ENCODE data around the gene MS4A13. TPM values are rescaled to one million over a fixed set of nuclear protein-coding genes. Genes with fewer than 3 reads are reported as not detected.
"Not testable (repeated sequence)": the region's sequence is repeated elsewhere in the genome, so short reads cannot be mapped to it uniquely, and the experiment has no call there.

MS4A13 gene
- total and polyA plus RNA-seq, 4 donors = not detected

DNA sequence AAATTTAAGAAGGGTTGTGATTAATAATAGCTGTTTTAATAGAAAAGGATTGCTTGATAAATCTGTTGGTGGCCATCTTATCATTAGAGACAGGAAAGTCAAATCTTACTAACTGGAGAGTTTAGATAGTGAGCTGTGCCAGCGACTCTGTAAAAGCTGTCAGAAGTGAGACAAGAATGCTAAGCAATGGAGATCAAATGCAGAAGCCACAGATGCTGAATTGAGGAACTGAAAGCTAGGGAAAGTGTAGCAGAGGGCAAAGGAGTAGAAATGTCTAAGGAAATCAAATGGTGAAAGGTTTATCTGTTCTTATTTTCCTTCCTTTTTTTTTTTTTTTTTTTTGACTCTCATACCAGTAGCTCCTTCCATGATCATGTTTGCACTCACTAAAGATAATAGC lies 13.7 kb downstream of the MS4A13 start:
- peaks cover 0 to 5% (median 0%) of the 10 kb centered on the region in 4 donors for H3K9me3 ChIP-seq (ENCODE audit: control insufficient read depth in 4 of 4, low read length in 3 of 4)
- TF ChIP-seq, protein P1, sequence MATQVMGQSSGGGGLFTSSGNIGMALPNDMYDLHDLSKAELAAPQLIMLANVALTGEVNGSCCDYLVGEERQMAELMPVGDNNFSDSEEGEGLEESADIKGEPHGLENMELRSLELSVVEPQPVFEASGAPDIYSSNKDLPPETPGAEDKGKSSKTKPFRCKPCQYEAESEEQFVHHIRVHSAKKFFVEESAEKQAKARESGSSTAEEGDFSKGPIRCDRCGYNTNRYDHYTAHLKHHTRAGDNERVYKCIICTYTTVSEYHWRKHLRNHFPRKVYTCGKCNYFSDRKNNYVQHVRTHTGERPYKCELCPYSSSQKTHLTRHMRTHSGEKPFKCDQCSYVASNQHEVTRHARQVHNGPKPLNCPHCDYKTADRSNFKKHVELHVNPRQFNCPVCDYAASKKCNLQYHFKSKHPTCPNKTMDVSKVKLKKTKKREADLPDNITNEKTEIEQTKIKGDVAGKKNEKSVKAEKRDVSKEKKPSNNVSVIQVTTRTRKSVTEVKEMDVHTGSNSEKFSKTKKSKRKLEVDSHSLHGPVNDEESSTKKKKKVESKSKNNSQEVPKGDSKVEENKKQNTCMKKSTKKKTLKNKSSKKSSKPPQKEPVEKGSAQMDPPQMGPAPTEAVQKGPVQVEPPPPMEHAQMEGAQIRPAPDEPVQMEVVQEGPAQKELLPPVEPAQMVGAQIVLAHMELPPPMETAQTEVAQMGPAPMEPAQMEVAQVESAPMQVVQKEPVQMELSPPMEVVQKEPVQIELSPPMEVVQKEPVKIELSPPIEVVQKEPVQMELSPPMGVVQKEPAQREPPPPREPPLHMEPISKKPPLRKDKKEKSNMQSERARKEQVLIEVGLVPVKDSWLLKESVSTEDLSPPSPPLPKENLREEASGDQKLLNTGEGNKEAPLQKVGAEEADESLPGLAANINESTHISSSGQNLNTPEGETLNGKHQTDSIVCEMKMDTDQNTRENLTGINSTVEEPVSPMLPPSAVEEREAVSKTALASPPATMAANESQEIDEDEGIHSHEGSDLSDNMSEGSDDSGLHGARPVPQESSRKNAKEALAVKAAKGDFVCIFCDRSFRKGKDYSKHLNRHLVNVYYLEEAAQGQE (IDR thresholded peaks at IDR 0.05) = no peak
- TF ChIP-seq HNF4A (conservative IDR thresholded peaks at IDR 0.05) = no peak
- no peak for TF ChIP-seq RXRA (IDR thresholded peaks at IDR 0.05)
- TF ChIP-seq RAD21 (IDR thresholded peaks at IDR 0.05) = no peak
- TF ChIP-seq, protein P2, sequence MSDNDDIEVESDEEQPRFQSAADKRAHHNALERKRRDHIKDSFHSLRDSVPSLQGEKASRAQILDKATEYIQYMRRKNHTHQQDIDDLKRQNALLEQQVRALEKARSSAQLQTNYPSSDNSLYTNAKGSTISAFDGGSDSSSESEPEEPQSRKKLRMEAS (IDR thresholded peaks at IDR 0.05) = no peak
- no peak for TF ChIP-seq EGR1 (IDR thresholded peaks at IDR 0.05; ENCODE audit: low read depth in 2 of 2)
- no peak for TF ChIP-seq JUND (IDR thresholded peaks at IDR 0.05)

DNA sequence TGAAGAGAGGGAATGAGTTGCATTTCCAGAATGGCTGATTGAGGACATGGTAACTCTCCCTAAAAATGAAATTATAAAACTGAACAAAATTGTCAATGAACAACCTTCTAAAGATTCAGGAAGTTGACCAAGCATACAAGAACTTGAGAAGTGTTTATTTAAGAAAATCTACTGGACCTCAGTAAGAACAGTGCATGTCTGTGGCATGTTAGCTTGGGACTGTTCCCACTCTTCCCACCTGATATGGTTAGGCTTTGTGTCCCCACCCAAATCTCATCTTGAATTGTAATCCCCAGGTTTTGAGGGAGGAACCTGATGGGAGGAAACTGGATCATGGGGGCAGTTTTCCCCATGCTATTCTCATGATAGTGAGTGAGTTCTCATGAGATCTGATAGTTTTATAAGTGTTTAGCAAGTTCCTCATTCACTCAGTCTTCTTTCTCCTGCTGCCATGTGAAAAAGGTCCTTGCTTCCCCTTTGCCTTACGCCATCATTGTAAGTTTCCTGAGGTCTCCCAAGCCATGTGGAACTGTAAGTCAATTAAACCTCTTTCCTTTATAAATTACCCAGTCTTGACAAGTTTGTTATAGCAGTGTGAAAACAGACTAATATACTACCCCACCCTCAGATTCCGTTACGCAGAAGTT lies 15.4 kb downstream of the MS4A13 start:
- 87% methylated on average over 3 of the region's 3 CpGs for WGBS
- no peak for TF ChIP-seq YY1 (IDR thresholded peaks at IDR 0.05)

More for the DNA sequence above, 13.7 kb downstream of the MS4A13 start:
- Histone ChIP-seq H3K4me1 (ENCODE audit: control insufficient read depth in 4 of 4, insufficient read depth in 4 of 4, low read length in 3 of 4) (no peaks in the 10 kb centered on the region), H3K9ac (ENCODE audit: low read depth in 1 of 2, low read length in 2 of 2) (no peak overlapping the region), H3K27ac (ENCODE audit: low read depth in 1 of 2, low read length in 2 of 2) (no peak overlapping the region), H3K27me3 (ENCODE audit: control insufficient read depth in 4 of 4, insufficient read depth in 4 of 4, low read length in 3 of 4) (no peaks in the 10 kb centered on the region), H3K4me3 (ENCODE audit: low read depth in 1 of 3, low read length in 3 of 3) (no peak overlapping the region), H3K36me3 (ENCODE audit: control insufficient read depth in 4 of 4, insufficient read depth in 3 of 4, low read depth in 1 of 4, low read length in 3 of 4) (no peaks in the 10 kb centered on the region)
- whole genome bisulfite sequencing = 21% methylated on average over 1 of the region's 1 CpG
- DNase-seq (ENCODE audit: low spot score) = no peak

DNA sequence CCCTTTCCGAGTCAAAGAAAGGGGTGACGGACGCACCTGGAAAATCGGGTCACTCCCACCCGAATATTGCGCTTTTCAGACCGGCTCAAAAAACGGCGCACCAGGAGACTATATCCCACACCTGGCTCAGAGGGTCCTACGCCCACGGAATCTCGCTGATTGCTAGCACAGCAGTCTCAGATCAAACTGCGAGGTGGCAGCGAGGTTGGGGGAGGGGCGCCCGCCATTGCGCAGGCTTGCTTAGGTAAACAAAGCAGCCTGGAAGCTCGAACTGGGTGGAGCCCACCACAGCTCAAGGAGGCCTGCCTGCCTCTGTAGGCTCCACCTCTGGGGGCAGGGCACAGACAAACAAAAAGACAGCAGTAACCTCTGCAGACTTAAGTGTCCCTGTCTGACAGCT lies 17.2 kb downstream of the MS4A13 start:
- DNase-seq (ENCODE audit: low spot score); H3K9me3 ChIP-seq (ENCODE audit: control insufficient read depth in 4 of 4, low read length in 3 of 4); H3K4me3 ChIP-seq (ENCODE audit: low read depth in 1 of 3, low read length in 3 of 3); H3K27me3 ChIP-seq (ENCODE audit: control insufficient read depth in 4 of 4, insufficient read depth in 4 of 4, low read length in 3 of 4); H3K9ac ChIP-seq (ENCODE audit: low read depth in 1 of 2, low read length in 2 of 2); H3K36me3 ChIP-seq (ENCODE audit: control insufficient read depth in 4 of 4, insufficient read depth in 3 of 4, low read depth in 1 of 4, low read length in 3 of 4); H3K27ac ChIP-seq (ENCODE audit: low read depth in 1 of 2, low read length in 2 of 2); H3K4me1 ChIP-seq (ENCODE audit: control insufficient read depth in 4 of 4, insufficient read depth in 4 of 4, low read length in 3 of 4): not testable (repeated sequence)
- WGBS = 88% methylated on average over 18 of the region's 18 CpGs

More for the DNA sequence above, 15.4 kb downstream of the MS4A13 start:
- H3K4me3 ChIP-seq (ENCODE audit: low read depth in 1 of 3, low read length in 3 of 3) = no peak overlapping the region
- H3K27me3 ChIP-seq (ENCODE audit: control insufficient read depth in 4 of 4, insufficient read depth in 4 of 4, low read length in 3 of 4) = no peaks in the 10 kb centered on the region
- H3K36me3 ChIP-seq (ENCODE audit: control insufficient read depth in 4 of 4, insufficient read depth in 3 of 4, low read depth in 1 of 4, low read length in 3 of 4) = no peaks in the 10 kb centered on the region
- no peak overlapping the region for H3K9ac ChIP-seq (ENCODE audit: low read depth in 1 of 2, low read length in 2 of 2)
- H3K4me1 ChIP-seq (ENCODE audit: control insufficient read depth in 4 of 4, insufficient read depth in 4 of 4, low read length in 3 of 4) = no peaks in the 10 kb centered on the region
- no peak for DNase-seq (ENCODE audit: low spot score)
- no peak overlapping the region for H3K27ac ChIP-seq (ENCODE audit: low read depth in 1 of 2, low read length in 2 of 2)
- H3K9me3 ChIP-seq (ENCODE audit: control insufficient read depth in 4 of 4, low read length in 3 of 4) = peaks cover 0 to 5% (median 0%) of the 10 kb centered on the region in 4 donors

DNA sequence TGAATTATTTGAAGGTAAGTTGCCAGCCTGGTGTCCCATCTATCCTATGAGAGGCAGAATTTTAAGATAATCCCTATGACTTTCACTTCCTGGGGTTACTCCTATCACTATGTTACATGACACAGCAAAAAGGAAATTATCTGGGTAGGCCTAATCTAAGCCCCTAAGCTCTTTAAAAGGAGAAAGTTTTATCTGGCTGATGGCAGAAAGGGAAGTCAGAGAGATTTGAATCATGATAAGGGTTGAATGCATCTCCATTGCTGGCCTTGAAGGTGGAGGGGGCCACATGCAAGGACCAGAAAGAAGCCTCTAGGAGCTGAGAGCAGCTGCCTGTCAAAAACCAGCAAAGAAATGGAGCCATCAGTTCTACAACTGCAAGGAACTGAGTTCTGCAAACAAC lies 23.4 kb downstream of the MS4A13 start:
- not testable (repeated sequence) for H3K27me3 ChIP-seq (ENCODE audit: control insufficient read depth in 4 of 4, insufficient read depth in 4 of 4, low read length in 3 of 4); H3K4me3 ChIP-seq (ENCODE audit: low read depth in 1 of 3, low read length in 3 of 3); H3K4me1 ChIP-seq (ENCODE audit: control insufficient read depth in 4 of 4, insufficient read depth in 4 of 4, low read length in 3 of 4); H3K9me3 ChIP-seq (ENCODE audit: control insufficient read depth in 4 of 4, low read length in 3 of 4); H3K27ac ChIP-seq (ENCODE audit: low read depth in 1 of 2, low read length in 2 of 2); H3K36me3 ChIP-seq (ENCODE audit: control insufficient read depth in 4 of 4, insufficient read depth in 3 of 4, low read depth in 1 of 4, low read length in 3 of 4); H3K9ac ChIP-seq (ENCODE audit: low read depth in 1 of 2, low read length in 2 of 2); DNase-seq (ENCODE audit: low spot score)
